EL (cell line): ENCODE measurements around the gene RERGL.
A peak's percentile ranks its signal among the peaks of the same experiment; 100 is the strongest.
"Not testable (repeated sequence)": the region's sequence is repeated elsewhere in the genome, so short reads cannot be mapped to it uniquely, and the experiment has no call there.

Source experiments
- DNase-seq: peaks from one replicate; pipeline ENCODE4 v3.0.0-alpha.2; 2016

RERGL gene

GRCh38 chr12:18090093-18090492 is at the start of gene RERGL:
Gene RERGL (minus strand): TSS chr12:18090193. CDS start chr12:18090140, 53 bp downstream.
- DNase-seq: no peak

GRCh38 chr12:18139254-18139653 is 49.3 kb upstream of the RERGL start:
- DNase-seq: no peak

GRCh38 chr12:18135509-18135908 is 45.5 kb upstream of the RERGL start:
- DNase-seq: peak; percentile 47

- DNase-seq: no peak
These were observed 45.1 kb upstream of the RERGL start for GRCh38 chr12:18135086-18135485.

- DNase-seq: no peak
These were observed 40.9 kb upstream of the RERGL start for GRCh38 chr12:18130851-18131250.

- no peak for DNase-seq
These were observed 33.7 kb upstream of the RERGL start for GRCh38 chr12:18123707-18124106.

GRCh38 chr12:18120899-18121298 is 30.9 kb upstream of the RERGL start:
- DNase-seq: no peak

- no peak for DNase-seq
These were observed 18.6 kb upstream of the RERGL start for GRCh38 chr12:18108611-18109010.

GRCh38 chr12:18103624-18104023 is 13.6 kb upstream of the RERGL start:
- no peak for DNase-seq

- no peak for DNase-seq
These were observed 11.1 kb upstream of the RERGL start for GRCh38 chr12:18101043-18101442.

GRCh38 chr12:18084080-18084479 is 5.9 kb downstream of the RERGL start:
- no peak for DNase-seq

GRCh38 chr12:18079541-18080246 is 10.3 kb downstream of the RERGL start:
- DNase-seq: no peak

GRCh38 chr12:18074001-18074400 is 16.0 kb downstream of the RERGL start:
- DNase-seq: no peak

- DNase-seq: no peak
These were observed 17.3 kb downstream of the RERGL start for GRCh38 chr12:18072723-18073122.

GRCh38 chr12:18071336-18071735 is 18.7 kb downstream of the RERGL start:
- DNase-seq: no peak

- DNase-seq: no peak
These were observed 21.6 kb downstream of the RERGL start for GRCh38 chr12:18068355-18068754.

- no peak for DNase-seq
These were observed 23.3 kb downstream of the RERGL start for GRCh38 chr12:18066666-18067065.

- DNase-seq: not testable (repeated sequence)
These were observed 27.1 kb downstream of the RERGL start for GRCh38 chr12:18062867-18063266.

- DNase-seq: no peak
These were observed 32.9 kb downstream of the RERGL start for GRCh38 chr12:18057051-18057450.

- no peak for DNase-seq
These were observed 34.9 kb downstream of the RERGL start for GRCh38 chr12:18054925-18055619.

GRCh38 chr12:18045446-18045992 is 44.5 kb downstream of the RERGL start:
- no peak for DNase-seq

GRCh38 chr12:18040060-18040742 is 49.8 kb downstream of the RERGL start:
- not testable (repeated sequence) for DNase-seq
